Mesodermal cell (in vitro differentiated cells): ENCODE data around the gene CACNA2D4.

Source experiments
- H3K27ac ChIP-seq: 2 replicates; pipeline ENCODE4 v1.7.0; 2013; ENCODE audit warnings: mild to moderate bottlenecking, low read depth, low read length, moderate library complexity; ENCODE audit not compliant: severe bottlenecking
- H3K36me3 ChIP-seq: 2 replicates; pipeline ENCODE4 v1.7.1; 2013; ENCODE audit warnings: mild to moderate bottlenecking, low read length, moderate library complexity; ENCODE audit not compliant: control insufficient read depth, insufficient read depth
- H3K4me1 ChIP-seq: one replicate; pipeline ENCODE4 v1.7.1; 2013; ENCODE audit warnings: mild to moderate bottlenecking, low read length; ENCODE audit not compliant: insufficient read depth, control insufficient read depth, poor library complexity, severe bottlenecking
- H3K4me3 ChIP-seq: 2 replicates; pipeline ENCODE4 v1.7.0; 2013; ENCODE audit warnings: low read length, control low read depth, mild to moderate bottlenecking; ENCODE audit not compliant: insufficient read depth, poor library complexity, severe bottlenecking; ENCODE audit errors: extremely low read depth
- H3K9me3 ChIP-seq: 2 replicates; pipeline ENCODE4 v1.7.1; 2013; ENCODE audit warnings: mild to moderate bottlenecking, low read length, moderate library complexity; ENCODE audit not compliant: control insufficient read depth
- WGBS, 2 experiments: methylation state at CpG; one replicate each; pipeline ENCODE4 v1.1.5; 2013; ENCODE audit warnings: missing lambda C conversion rate in 2 of 2; ENCODE audit not compliant: insufficient coverage in 2 of 2; 5-methylcytosine and 5-hydroxymethylcytosine counted together

CACNA2D4 gene

DNA sequence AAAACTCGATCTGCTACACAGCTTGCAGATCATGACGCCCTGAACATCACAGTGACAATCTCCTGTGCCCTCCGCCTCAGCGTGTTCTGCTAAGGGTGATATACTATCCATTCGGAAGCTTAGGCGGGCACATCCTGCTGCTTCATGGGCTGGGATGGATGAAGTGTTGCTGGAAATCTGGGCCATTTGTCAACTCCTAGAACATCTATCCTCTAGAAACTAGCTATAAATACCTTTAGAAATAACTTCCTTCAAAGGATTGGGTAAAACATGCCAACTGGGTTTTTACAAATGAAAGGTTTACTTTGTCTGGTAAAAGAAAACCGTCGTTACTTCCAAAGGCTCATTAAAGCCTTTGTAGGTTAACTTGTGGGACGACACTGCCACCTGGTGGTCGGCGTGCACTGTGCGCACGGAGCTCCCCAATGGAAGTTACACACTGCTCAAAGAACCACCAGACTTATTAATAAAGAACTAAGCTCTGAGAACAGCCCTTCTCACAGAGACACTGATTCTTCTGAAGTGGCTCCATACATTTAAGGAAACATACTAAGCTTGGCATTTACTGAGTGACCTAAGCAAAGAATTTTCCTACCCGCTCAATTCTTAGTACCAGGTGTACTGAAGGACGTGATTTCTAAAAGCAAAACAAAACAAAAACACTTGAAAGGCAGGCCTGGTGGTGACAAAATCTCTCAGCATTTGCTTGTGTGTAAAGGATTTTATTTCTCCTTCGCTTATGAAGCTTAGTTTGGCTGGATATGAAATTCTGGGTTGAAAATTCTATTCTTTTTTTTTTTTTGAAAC, 21.6 kb upstream of the CACNA2D4 start:
- no peaks in the 10 kb centered on the region for H3K9me3 ChIP-seq
- H3K4me1 ChIP-seq = no peaks in the 10 kb centered on the region
- WGBS, 2 experiments = 38 to 40% methylated on average over 11 to 12 of the region's 16 CpGs
- H3K27ac ChIP-seq = no peak overlapping the region
- peaks cover 26% of the 10 kb centered on the region for H3K36me3 ChIP-seq
- H3K4me3 ChIP-seq = no peak overlapping the region

GRCh38 chr12:1939331-1939730, 20.9 kb upstream of the CACNA2D4 start:
- no peaks in the 10 kb centered on the region for H3K9me3 ChIP-seq
- H3K4me1 ChIP-seq = no peaks in the 10 kb centered on the region
- H3K4me3 ChIP-seq = no peak overlapping the region
- H3K27ac ChIP-seq = no peak overlapping the region
- H3K36me3 ChIP-seq = peaks cover 26% of the 10 kb centered on the region
- 76 to 88% methylated on average over 5 to 8 of the region's 10 CpGs for whole genome bisulfite sequencing, 2 experiments

- Histone ChIP-seq H3K4me1 (peaks cover 3% of the 10 kb centered on the region), H3K36me3 (peaks cover 26% of the 10 kb centered on the region), H3K27ac (no peak overlapping the region), H3K4me3 (no peak overlapping the region), H3K9me3 (no peaks in the 10 kb centered on the region)
- 93 to 94% methylated on average over 9 to 12 of the region's 12 CpGs for WGBS, 2 experiments
These were observed 19.2 kb upstream of the CACNA2D4 start for GRCh38 chr12:1937481-1938224.

- H3K9me3 ChIP-seq = no peaks in the 10 kb centered on the region
- H3K4me3 ChIP-seq = no peak overlapping the region
- peaks cover 3% of the 10 kb centered on the region for H3K4me1 ChIP-seq
- peaks cover 26% of the 10 kb centered on the region for H3K36me3 ChIP-seq
- H3K27ac ChIP-seq = no peak overlapping the region
- 96 to 98% methylated on average over 16 of the region's 25 CpGs for WGBS, 2 experiments
These were observed 18.2 kb upstream of the CACNA2D4 start for GRCh38 chr12:1936406-1937320.

DNA sequence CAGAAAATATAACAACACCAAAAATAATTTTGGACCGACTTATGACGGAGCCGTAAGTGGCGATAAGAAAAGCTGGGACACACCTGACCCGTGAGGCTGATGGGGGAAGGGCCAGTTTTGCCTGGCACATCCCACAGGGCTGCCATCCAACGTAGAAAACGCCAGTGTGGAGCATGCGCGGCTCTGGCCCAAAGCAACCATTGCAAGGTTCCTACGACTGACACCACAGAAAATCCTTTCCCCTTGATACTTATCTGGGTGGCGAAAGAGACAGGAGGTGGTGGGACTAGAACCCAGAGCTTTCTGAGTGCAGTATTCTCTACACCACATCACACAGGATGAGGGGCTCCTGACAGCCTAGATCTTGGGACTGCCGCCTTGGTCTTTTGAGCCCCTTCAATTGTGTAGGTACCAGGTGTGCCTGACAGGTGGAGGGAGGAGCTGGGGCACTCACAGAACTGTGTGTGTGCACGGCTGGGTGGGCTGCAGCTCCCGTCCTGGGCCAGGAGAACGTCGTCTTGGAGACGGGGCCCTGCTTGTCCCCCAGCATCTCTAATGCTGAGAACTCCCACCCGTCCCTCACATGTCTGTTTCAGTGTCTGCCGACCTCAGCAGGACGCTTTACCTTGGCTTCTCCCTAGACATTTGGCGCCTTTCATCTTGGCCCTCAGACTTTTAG, 17.4 kb upstream of the CACNA2D4 start:
- 90 to 94% methylated on average over 16 to 19 of the region's 21 CpGs for WGBS, 2 experiments
- Histone ChIP-seq H3K4me1 (peaks cover 3% of the 10 kb centered on the region), H3K27ac (no peak overlapping the region), H3K36me3 (peaks cover 26% of the 10 kb centered on the region), H3K4me3 (no peak overlapping the region), H3K9me3 (no peaks in the 10 kb centered on the region)

- H3K36me3 ChIP-seq = peaks cover 26% of the 10 kb centered on the region
- H3K4me1 ChIP-seq = peaks cover 3% of the 10 kb centered on the region
- H3K27ac ChIP-seq = no peak overlapping the region
- 91 to 92% methylated on average over 9 to 10 of the region's 10 CpGs for WGBS, 2 experiments
- H3K4me3 ChIP-seq = no peak overlapping the region
- no peaks in the 10 kb centered on the region for H3K9me3 ChIP-seq
These were observed 16.8 kb upstream of the CACNA2D4 start for GRCh38 chr12:1935242-1935641.

- 86 to 97% methylated on average over 8 to 10 of the region's 12 CpGs for WGBS, 2 experiments
- Histone ChIP-seq H3K4me1 (peaks cover 3% of the 10 kb centered on the region), H3K9me3 (no peaks in the 10 kb centered on the region), H3K36me3 (peaks cover 26% of the 10 kb centered on the region), H3K27ac (no peak overlapping the region), H3K4me3 (no peak overlapping the region)
These were observed 16.4 kb upstream of the CACNA2D4 start for GRCh38 chr12:1934831-1935230.

- Histone ChIP-seq H3K36me3 (peaks cover 23% of the 10 kb centered on the region), H3K27ac (no peak overlapping the region), H3K9me3 (no peaks in the 10 kb centered on the region), H3K4me3 (no peak overlapping the region), H3K4me1 (peaks cover 3% of the 10 kb centered on the region)
- 73 to 95% methylated on average over 4 to 5 of the region's 5 CpGs for WGBS, 2 experiments
These were observed 15.6 kb upstream of the CACNA2D4 start for GRCh38 chr12:1934068-1934467.

GRCh38 chr12:1933342-1934051, 15.0 kb upstream of the CACNA2D4 start:
- WGBS, 2 experiments = 83 to 94% methylated on average over 11 to 12 of the region's 16 CpGs
- Histone ChIP-seq H3K4me1 (peaks cover 3% of the 10 kb centered on the region), H3K36me3 (peaks cover 17% of the 10 kb centered on the region), H3K9me3 (no peaks in the 10 kb centered on the region), H3K4me3 (no peak overlapping the region), H3K27ac (no peak overlapping the region)
